HG02588 (cell line): ENCODE results near the gene NDUFA13.

Experiments
- ATAC-seq: cut with Tn5 transposase; IDR thresholded peaks from one replicate; pipeline ENCODE4 v1.9.1; 2021; ENCODE audit warnings: mild to moderate bottlenecking, moderate library complexity; ENCODE audit not compliant: unreplicated experiment

The NDUFA13 gene

GRCh38 chr19:19506592-19506991 lies 9.4 kb upstream of the NDUFA13 start:
- ATAC-seq = no peak

DNA sequence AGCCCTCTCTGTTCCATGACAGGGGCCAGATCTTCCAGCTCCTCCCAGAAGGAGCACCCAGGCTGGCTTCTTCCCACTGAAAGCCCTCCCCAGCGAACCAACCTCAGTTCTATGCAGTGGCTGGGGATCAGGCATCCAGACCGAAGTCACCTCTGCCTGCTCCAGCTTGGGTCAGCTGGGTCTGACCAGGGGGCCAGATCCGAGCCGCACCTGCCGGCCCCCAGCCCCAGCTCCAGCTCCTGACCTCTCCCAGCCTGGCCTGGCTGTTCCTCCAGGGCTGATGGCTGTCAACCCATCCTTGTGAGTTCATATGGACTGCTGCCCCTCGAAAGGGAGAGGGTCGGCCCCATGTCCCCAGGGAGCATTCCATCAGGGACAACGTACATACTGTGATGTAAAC lies 8.7 kb upstream of the NDUFA13 start:
- ATAC-seq = no peak

DNA sequence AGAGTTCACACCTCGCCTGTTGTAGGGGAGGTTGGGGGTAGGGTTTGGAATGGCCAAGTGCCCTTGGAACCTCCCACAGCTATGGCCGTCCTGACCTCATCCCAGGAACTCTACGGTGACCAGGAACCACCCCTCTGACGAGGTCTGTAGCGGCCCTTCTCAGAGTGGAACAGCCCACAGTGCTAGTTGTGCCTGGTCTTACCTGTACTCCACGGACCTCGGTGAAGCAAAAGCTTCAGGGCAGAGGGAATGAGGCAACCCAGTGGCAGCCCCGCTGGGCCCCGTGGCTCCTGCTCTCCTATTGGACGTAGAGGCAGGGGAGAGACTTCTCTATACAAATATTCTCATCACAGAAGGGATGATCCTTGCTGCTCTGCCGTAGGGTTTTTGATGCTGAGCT lies 7.8 kb upstream of the NDUFA13 start:
- ATAC-seq = no peak

DNA sequence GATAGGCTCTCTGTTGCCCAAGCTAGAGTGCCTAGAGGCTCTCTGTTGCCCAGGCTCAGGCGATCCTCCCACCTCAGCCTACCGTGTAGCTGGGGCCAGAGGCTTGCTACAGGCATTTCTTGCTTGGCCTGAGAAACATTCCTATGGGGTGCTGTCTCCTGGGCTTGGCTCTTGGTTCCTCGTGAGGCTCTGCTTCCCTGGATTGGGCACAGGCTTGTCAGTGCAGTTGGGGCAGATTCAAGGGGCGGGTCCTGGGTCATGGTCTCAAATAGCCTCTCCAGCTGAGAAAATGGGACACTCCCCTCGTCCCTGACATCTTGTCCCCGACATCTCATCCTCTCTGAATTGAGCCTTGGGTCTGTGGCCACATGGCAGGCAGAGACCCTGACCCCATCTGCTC lies 5.6 kb upstream of the NDUFA13 start:
- ATAC-seq = no peak

DNA sequence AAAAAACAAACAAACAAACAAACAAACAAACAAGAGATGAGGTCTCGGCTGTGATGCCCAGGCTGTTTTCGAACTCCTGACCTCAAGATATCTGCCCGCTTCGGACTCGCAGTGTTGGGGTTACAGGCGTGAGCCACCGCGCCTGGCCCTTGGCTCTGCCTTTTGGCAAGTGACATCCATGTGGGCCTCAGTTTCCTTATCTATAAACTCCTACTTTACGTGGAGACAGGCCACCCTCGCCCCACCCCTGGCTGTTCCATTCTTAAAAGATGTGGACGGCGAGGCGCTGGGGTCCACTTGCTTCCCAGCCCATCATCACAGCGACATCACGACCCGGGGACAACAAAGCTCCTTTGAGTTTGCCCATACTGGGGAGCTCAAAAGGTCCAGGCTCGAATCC lies 2.3 kb upstream of the NDUFA13 start:
- no peak for ATAC-seq

- no peak for ATAC-seq
Observed at GRCh38 chr19:19514215-19514657, 1.8 kb upstream of the NDUFA13 start.

DNA sequence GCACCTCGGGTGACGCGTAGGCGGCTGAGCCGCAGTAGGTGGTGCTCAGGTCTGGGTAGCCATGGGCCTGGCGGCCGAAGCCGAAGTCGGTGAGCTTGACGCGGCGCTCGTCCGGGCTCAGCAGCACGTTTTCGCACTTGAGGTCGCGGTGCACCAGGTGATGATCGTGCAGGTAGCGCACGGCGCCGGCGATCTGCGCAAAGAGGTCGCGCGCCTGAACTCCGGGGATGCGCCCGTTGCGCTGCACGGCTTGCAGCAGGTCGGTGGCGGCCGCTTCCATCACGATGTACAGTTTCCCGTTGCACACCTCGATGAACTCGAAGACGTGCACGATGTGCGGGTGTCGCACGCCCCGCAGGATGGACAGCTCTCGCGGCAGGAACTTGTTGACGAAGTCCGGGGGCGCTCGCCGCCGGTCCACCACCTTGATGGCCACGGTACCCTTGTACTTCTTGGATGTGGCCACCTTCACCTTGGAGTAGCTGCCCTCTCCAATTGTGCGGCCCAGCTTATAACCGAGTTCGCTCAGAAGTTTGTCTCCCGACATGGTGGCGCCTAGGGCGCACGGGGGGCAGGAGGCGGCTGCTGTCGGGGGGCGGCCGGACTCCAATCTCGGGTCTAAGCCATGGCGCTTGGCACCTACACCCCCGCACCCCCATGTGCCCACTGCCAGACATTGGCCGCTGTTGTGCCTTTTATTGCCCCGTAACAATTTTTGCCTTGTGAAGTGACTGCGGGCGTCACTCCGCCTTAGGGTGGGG lies 964 bp upstream of the NDUFA13 start, which contains the start of gene TSSK6:
Gene TSSK6 (minus strand): TSS at position 668 of the 761 bp plus-strand sequence. CDS start 121 bp downstream, at position 547.
- no peak for ATAC-seq

- ATAC-seq = no peak
Observed at GRCh38 chr19:19517235-19517619, 1.2 kb downstream of the NDUFA13 start.

GRCh38 chr19:19520989-19521388 lies 5.0 kb downstream of the NDUFA13 start:
- no peak for ATAC-seq

GRCh38 chr19:19523177-19523576 lies 7.2 kb downstream of the NDUFA13 start:
- no peak for ATAC-seq

DNA sequence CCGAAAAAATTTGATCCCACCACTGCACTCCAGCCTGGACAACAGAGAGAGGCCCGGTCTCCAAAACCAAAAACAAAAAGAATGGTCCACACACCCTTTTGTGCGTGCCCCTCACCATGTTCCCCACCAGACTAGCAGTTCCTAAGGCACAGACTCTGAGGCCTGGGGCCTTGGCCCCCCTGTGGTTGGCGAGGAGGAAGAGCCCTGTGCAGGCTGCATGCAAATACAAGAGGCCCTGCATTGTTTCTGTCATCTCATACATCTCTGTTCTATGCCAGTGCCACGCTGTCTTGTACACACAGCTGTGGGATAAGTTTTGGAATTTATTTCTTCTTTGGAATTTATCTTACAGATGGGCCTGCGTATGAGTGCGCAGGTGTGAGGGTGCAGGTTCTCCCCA lies 8.0 kb downstream of the NDUFA13 start:
- ATAC-seq = no peak

DNA sequence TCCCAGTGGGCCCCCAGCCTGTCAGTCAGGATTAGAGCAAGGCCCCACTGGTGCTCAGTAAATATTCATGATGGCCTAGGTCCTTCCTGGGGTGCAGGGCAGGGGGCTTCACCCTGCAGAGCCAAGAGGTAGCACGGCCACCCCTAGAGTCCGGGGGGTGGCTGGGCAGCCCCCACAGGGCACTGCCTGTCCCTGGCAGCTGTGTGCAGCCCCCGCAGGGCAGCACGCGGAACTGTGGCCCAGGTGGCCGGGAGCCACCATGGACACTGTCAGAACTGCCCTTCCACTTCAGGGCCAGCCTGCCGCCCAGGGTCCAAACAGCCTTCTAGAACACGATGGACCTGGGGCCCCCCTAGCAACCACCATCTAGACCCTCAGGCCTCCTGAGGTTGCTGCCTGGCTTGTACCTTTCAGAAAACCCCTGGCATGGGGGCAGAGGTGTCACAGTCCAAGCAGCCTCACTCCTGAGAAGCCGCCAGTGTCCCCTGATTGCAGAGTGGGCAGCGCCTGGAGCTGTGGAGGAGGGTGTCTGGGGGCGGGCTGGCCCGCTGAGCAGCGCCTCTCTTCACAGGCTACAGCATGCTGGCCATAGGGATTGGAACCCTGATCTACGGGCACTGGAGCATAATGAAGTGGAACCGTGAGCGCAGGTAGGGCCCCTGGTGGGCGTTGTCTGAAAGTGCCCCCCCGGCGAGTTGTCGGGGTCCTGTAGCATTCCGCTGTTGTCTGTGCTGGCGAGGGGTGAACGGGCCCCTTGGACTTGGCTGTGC lies 9.8 kb downstream of the NDUFA13 start:
- ATAC-seq = no peak

DNA sequence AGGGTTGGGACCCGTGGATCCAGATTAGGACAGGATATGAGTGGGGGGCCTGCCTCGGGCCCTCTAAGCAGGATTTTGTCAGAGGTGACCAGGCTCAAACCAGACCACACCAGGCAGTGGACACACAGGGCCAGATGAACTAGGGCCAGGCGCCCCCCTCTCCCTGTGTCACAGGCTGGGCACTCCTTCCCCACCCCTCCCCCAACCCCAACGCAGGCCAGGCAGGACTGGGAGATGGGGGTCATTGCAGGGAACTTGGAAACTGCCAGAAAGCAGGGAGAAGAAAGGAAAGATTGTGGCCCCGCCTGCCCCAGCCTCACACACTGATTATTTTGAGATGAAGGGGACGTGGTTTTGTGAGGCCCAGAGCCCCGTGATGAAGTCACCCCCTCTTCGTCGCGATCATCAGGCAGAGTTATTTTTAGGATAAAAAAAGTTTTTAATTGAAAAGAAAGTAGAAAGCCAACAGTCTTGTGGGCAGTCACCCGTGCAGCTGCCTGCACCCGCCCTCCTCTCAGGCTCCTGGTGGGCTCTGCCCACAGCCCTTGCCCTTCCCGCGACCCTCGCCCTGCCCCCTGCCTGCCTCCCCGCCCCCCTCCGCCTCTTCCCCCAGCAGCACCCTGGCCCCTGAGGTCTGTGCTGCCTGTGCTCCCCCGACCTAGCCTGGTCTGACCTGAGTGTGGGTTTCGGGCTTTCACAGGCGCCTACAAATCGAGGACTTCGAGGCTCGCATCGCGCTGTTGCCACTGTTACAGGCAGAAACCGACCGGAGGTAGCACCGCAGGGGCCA lies 10.8 kb downstream of the NDUFA13 start:
- ATAC-seq = no peak

DNA sequence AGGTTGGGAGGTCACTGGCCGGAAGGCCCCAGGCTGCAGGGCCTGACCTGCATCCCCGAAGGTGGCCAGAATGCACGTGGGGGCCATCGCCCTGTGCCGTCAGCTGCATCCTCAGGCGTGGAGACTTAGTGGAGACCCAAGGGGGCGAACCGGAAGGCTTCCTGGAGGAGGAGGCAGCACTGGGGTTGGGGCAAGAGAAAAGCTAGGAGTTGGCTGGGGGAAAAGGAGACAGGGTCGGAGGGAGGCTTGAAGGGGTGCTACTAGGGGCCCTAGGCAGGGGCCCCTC lies 11.3 kb downstream of the NDUFA13 start:
- ATAC-seq = no peak

GRCh38 chr19:19527674-19528625 lies 11.9 kb downstream of the NDUFA13 start:
- ATAC-seq = no peak

- no peak for ATAC-seq
Observed at GRCh38 chr19:19528721-19529490, 12.9 kb downstream of the NDUFA13 start, which contains the start of gene YJEFN3. YJEFN3 (plus strand) TSS chr19:19528911; CDS start chr19:19528933, 22 bp downstream.

DNA sequence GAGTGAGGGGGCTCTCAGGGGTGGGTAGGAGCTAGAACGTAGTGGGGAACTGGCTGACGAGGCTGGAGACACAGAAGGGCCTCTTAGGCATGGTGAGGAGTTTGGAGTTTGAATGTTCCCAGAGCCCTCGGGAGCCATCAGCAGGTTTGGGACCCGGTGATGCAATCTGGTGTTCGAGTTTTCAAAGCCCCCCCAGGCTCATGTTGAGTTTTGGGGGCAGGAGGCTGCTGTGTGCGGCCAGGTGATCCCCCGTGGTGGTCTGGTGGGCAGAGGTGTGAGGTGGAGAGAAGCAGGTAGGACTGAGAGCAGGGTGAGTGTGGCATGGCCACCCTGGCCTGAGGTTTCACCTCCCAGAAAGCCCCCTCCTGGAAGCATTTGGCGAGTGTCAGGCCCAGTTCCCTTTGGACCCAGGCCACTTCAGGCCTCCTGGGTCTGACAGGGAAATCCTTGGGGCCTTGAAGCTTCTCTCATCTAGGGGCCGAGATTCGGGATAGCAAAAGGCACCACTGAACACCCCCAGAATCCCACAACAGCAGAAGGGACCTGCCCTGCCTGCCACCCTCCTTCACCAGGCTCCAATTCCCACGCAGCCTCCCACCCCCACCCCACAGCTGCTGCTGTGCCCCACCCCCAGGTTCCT lies 13.9 kb downstream of the NDUFA13 start:
- no peak for ATAC-seq

DNA sequence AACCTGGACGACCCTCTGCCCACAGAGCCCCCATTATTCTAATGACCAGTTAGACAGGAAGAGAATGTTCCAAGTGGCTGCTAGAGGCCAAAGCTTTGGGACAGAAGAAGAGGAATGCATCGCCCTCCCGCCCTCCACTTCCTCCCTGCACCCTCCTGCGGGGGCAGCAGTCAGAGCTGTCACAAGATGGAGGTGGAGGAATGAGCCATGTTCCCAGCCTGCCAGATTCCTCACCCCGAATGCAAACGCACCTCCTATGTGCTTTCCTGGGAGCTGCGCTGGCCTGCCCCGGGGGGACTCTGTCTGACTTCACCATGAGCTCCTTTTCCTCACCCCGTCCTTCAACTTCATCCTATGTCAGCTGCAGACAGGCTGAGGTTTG lies 14.4 kb downstream of the NDUFA13 start:
- no peak for ATAC-seq

- ATAC-seq = no peak
Observed at GRCh38 chr19:19530889-19531288, 14.9 kb downstream of the NDUFA13 start.
